ENCODE data around the gene GOLGA8T. TPM values are rescaled to one million over a fixed set of nuclear protein-coding genes. Genes with fewer than 3 reads are reported as not detected.
"Not testable (repeated sequence)": the region's sequence is repeated elsewhere in the genome, so short reads cannot be mapped to it uniquely, and the experiment has no call there.

The GOLGA8T gene
- total RNA-seq, 1 experiment from 2014 or later = not detected

DNA sequence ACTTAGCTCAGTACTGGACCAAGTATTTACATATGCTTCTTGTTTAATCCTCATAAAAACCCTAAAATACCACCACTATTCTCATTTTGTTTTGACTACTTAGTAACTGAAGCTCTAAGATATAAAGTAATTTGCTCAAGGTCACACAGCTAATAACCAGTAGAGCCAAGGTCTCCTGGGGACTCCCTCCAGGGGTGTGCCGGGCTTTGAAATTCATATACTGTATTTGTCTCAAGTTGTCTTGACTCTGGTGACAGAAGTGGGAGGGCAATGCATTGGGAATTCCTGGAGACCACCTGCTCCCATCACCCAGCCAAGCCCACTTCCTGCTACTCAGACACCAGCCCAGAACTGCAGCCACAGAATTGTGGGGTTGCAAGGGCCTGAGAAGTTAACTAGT lies 54.9 kb downstream of the GOLGA8T start:
- DNase-seq; H3K36me3 Mint-ChIP-seq (ENCODE audit: insufficient read depth, unreplicated experiment); H3K4me3 Mint-ChIP-seq (ENCODE audit: unreplicated experiment); intact Hi-C loops (cut with micrococcal nuclease; ENCODE audit: unreplicated experiment); CTCF ChIA-PET; POLR2A ChIA-PET; H3K4me3 ChIP-seq (ENCODE audit: low read depth, low read length); H3K27ac Mint-ChIP-seq (ENCODE audit: unreplicated experiment); H3K4me1 Mint-ChIP-seq (ENCODE audit: low read depth, unreplicated experiment); H3K4me1 ChIP-seq; H3K27me3 Mint-ChIP-seq (ENCODE audit: insufficient read depth, unreplicated experiment); H3K9me3 ChIP-seq; H3K27me3 ChIP-seq (replicated peaks; ENCODE audit: control insufficient read depth, insufficient read depth, low read length); H3K36me3 ChIP-seq (ENCODE audit: control insufficient read depth, insufficient read depth, low read length); H3K9me3 Mint-ChIP-seq (ENCODE audit: unreplicated experiment); BruUV-seq (replicated peaks): not testable (repeated sequence)

DNA sequence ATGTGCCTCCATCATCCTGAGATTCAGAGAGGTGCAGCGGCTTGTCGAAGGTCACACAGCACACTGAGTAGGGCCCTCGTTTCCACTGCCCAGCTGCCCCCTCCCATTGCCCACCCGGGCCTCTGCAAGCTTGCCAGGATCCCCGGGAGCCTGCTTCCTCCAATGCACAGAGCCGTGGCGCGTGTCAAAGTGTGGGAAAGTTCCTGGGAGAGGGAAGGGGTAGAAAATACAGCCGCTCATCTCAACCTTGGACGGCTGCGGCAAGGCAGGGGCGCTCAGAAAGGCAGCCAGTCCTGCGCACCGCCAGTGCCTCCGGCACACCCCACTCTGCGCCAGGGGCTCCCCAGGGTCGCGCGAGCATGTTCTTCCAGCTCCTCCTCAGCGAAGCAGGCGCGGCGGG lies 56.3 kb downstream of the GOLGA8T start:
- intact Hi-C loops (cut with micrococcal nuclease; ENCODE audit: unreplicated experiment); H3K4me3 ChIP-seq (ENCODE audit: low read depth, low read length); DNase-seq; H3K27me3 ChIP-seq (replicated peaks; ENCODE audit: control insufficient read depth, insufficient read depth, low read length); H3K4me1 Mint-ChIP-seq (ENCODE audit: low read depth, unreplicated experiment); H3K36me3 ChIP-seq (ENCODE audit: control insufficient read depth, insufficient read depth, low read length); CTCF ChIA-PET; BruUV-seq (replicated peaks); H3K27me3 Mint-ChIP-seq (ENCODE audit: insufficient read depth, unreplicated experiment); H3K9me3 Mint-ChIP-seq (ENCODE audit: unreplicated experiment); POLR2A ChIA-PET; H3K4me3 Mint-ChIP-seq (ENCODE audit: unreplicated experiment); H3K27ac Mint-ChIP-seq (ENCODE audit: unreplicated experiment); H3K36me3 Mint-ChIP-seq (ENCODE audit: insufficient read depth, unreplicated experiment); H3K9me3 ChIP-seq; H3K4me1 ChIP-seq: not testable (repeated sequence)

- not testable (repeated sequence) for H3K9me3 Mint-ChIP-seq (ENCODE audit: unreplicated experiment)
Observed at GRCh38 chr15:30191639-30192038, 56.8 kb downstream of the GOLGA8T start.

DNA sequence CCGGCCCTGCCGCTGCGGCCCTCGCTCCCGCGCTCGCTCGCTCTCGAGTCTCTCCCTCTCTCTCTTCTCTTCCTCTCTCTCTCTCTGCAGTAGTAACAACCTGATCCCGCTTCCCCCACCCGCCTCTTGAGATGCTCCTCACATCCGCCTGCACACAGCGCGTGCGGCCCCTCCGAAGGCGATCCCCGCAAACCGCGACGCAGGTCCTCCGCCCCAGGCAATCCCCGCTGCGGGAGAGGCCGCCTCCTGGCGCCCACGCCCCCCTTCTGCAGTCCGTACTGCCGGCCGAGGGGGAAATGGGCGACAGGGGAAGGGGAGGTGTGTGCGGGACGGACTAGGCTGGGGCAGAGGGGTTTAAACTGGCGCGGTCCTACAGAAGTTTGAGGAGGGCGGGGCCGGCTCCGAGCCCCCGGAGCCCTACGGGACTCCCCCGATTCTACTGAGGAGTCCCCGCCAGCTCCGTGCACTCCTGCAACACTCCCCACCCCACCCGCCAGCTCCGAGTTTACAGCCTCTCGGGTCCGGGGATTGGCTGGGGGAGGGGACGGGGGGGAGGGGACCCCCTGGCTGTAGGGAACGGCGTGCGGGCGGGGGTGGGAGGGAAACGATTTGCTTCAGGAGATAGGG lies 57.4 kb downstream of the GOLGA8T start:
- H3K9me3 ChIP-seq; H3K36me3 Mint-ChIP-seq (ENCODE audit: insufficient read depth, unreplicated experiment); BruUV-seq (replicated peaks); H3K4me1 Mint-ChIP-seq (ENCODE audit: low read depth, unreplicated experiment); H3K4me3 Mint-ChIP-seq (ENCODE audit: unreplicated experiment); CTCF ChIA-PET; DNase-seq; H3K36me3 ChIP-seq (ENCODE audit: control insufficient read depth, insufficient read depth, low read length); H3K4me3 ChIP-seq (ENCODE audit: low read depth, low read length); H3K27me3 Mint-ChIP-seq (ENCODE audit: insufficient read depth, unreplicated experiment); POLR2A ChIA-PET; H3K27ac Mint-ChIP-seq (ENCODE audit: unreplicated experiment); H3K9me3 Mint-ChIP-seq (ENCODE audit: unreplicated experiment); H3K27me3 ChIP-seq (replicated peaks; ENCODE audit: control insufficient read depth, insufficient read depth, low read length); intact Hi-C loops (cut with micrococcal nuclease; ENCODE audit: unreplicated experiment); H3K4me1 ChIP-seq: not testable (repeated sequence)

More at GRCh38 chr15:30191639-30192038, 56.8 kb downstream of the GOLGA8T start:
- H3K36me3 Mint-ChIP-seq (ENCODE audit: insufficient read depth, unreplicated experiment); H3K27me3 ChIP-seq (replicated peaks; ENCODE audit: control insufficient read depth, insufficient read depth, low read length); POLR2A ChIA-PET; H3K4me1 Mint-ChIP-seq (ENCODE audit: low read depth, unreplicated experiment); H3K9me3 ChIP-seq; DNase-seq; BruUV-seq (replicated peaks); intact Hi-C loops (cut with micrococcal nuclease; ENCODE audit: unreplicated experiment); CTCF ChIA-PET; H3K4me3 Mint-ChIP-seq (ENCODE audit: unreplicated experiment); H3K27ac Mint-ChIP-seq (ENCODE audit: unreplicated experiment); H3K4me3 ChIP-seq (ENCODE audit: low read depth, low read length); H3K27me3 Mint-ChIP-seq (ENCODE audit: insufficient read depth, unreplicated experiment); H3K36me3 ChIP-seq (ENCODE audit: control insufficient read depth, insufficient read depth, low read length); H3K4me1 ChIP-seq: not testable (repeated sequence)

DNA sequence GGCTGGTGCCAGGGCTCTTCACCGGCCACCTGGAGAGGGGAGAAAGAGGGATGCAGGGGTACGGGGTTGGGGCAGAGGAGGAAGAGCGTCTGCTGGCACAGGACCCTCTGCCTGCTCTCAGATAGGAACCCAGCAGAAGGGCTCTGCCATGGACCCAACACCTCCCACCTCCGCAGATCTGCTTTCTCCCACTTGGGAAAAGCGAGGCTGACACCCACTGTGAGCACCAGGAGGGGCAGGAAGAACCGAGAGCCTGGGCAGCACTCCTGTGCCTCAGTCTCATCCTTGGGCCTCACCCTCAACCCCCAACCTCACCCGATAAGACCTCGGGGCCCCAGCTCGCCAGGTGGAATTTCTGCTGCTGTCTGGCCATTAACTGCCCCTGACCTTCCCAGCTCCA lies 58.0 kb downstream of the GOLGA8T start:
- H3K27ac Mint-ChIP-seq (ENCODE audit: unreplicated experiment); intact Hi-C loops (cut with micrococcal nuclease; ENCODE audit: unreplicated experiment); CTCF ChIA-PET: not testable (repeated sequence)

More for the DNA sequence above, 58.0 kb downstream of the GOLGA8T start:
- POLR2A ChIA-PET; H3K4me1 Mint-ChIP-seq (ENCODE audit: low read depth, unreplicated experiment); H3K9me3 ChIP-seq; H3K27me3 ChIP-seq (replicated peaks; ENCODE audit: control insufficient read depth, insufficient read depth, low read length); BruUV-seq (replicated peaks); H3K36me3 ChIP-seq (ENCODE audit: control insufficient read depth, insufficient read depth, low read length); DNase-seq; H3K36me3 Mint-ChIP-seq (ENCODE audit: insufficient read depth, unreplicated experiment); H3K4me1 ChIP-seq; H3K4me3 ChIP-seq (ENCODE audit: low read depth, low read length); H3K27me3 Mint-ChIP-seq (ENCODE audit: insufficient read depth, unreplicated experiment); H3K4me3 Mint-ChIP-seq (ENCODE audit: unreplicated experiment); H3K9me3 Mint-ChIP-seq (ENCODE audit: unreplicated experiment): not testable (repeated sequence)

Other genes starting within 250 kb of the GOLGA8T start
- gene GOLGA8J, start 52.1 kb upstream of the GOLGA8T start, total RNA-seq (2022) = not detected in 2 replicates